GM12878 (cell line): ENCODE results near the gene ABL1. TPM values are rescaled to one million over a fixed set of nuclear protein-coding genes. Genes with fewer than 3 reads are reported as not detected.

Experiments
- ATAC-seq: fragments of 200-7000 bp; cut with Tn5 transposase; 3 replicates; pipeline ENCODE4 v1.9.1; 2020; ENCODE audit warnings: mild to moderate bottlenecking, moderate library complexity
- BruUV-seq: library from RNA; stranded (reverse); fragments of 400-500 nt; replicated peaks from 2 replicates; lab custom pipeline; 2021; lab: Mats Ljungman, UMichigan
- CTCF ChIA-PET: fragments of 300-600 bp; sonication (Branson Sonifier 250); formaldehyde crosslinking; extraction: SDS; loops from one replicate; lab custom pipeline; 2021; ENCODE audit warnings: inconsistent platforms; lab: Yijun Ruan, JAX
- POLR2A ChIA-PET: fragments of 350-600 bp; formaldehyde crosslinking; extraction: SDS; loops from one replicate; lab custom pipeline; 2021; ENCODE audit warnings: inconsistent platforms; lab: Charles Lee
- RAD21 ChIA-PET: fragments of 300-600 bp; sonication (Branson Sonifier 250); formaldehyde crosslinking; loops from one replicate; lab custom pipeline; 2023; ENCODE audit warnings: antibody characterized with exemption; ENCODE audit not compliant: unreplicated experiment; lab: Charles Lee
- SMC1A ChIA-PET: fragments of 300-600 bp; sonication (Branson Sonifier 250); formaldehyde crosslinking; loops from one replicate; lab custom pipeline; 2023; ENCODE audit not compliant: unreplicated experiment, uncharacterized antibody; lab: Charles Lee
- DNase-seq: peaks from one replicate; pipeline ENCODE4 v3.0.0-alpha.2; 2011; ENCODE audit warnings: low read depth, low spot score
- FAIRE-seq: peaks from 3 replicates; lab custom pipeline; 2011; peaks lifted over from hg19 to GRCh38; lab: Jason Lieb, UNC
- H2AFZ ChIP-seq: 2 replicates; pipeline ENCODE4 v1.6.0; 2011; ENCODE audit warnings: low read depth, low read length, control low read depth; ENCODE audit not compliant: control insufficient read depth
- H3K27ac ChIP-seq: 2 replicates; pipeline ENCODE4 v1.5.1; 2011; ENCODE audit warnings: control low read depth; ENCODE audit not compliant: control insufficient read depth, insufficient read depth
- H3K27me3 ChIP-seq, 2 experiments: replicated peaks in 1 of 2; 2 replicates each; pipeline versions ENCODE4 v1.6.0 to v1.6.1; 2011; ENCODE audit warnings: low read length in 1 of 2; ENCODE audit not compliant: control insufficient read depth in 2 of 2, insufficient read depth in 2 of 2
- H3K36me3 ChIP-seq, 2 experiments: 2 replicates each; pipeline ENCODE4 v1.5.1; 2011; ENCODE audit warnings: low read length in 1 of 2; ENCODE audit not compliant: control insufficient read depth in 2 of 2, insufficient read depth in 2 of 2
- H3K4me1 ChIP-seq: 2 replicates; pipeline ENCODE4 v1.6.1; 2011; ENCODE audit warnings: mild to moderate bottlenecking, low read length, moderate library complexity, mixed read lengths; ENCODE audit not compliant: control insufficient read depth, insufficient read depth
- H3K4me2 ChIP-seq: 2 replicates; pipeline ENCODE4 v1.6.0; 2011; ENCODE audit warnings: control low read depth; ENCODE audit not compliant: control insufficient read depth, insufficient read depth
- H3K4me3 ChIP-seq: fragments of 200-600 bp; sonication (generic); 2 replicates; pipeline ENCODE4 v1.5.1; 2016
- H3K79me2 ChIP-seq: 2 replicates; pipeline ENCODE4 v1.6.0; 2011; ENCODE audit warnings: low read length; ENCODE audit not compliant: control insufficient read depth, insufficient read depth
- H3K9ac ChIP-seq: 2 replicates; pipeline ENCODE4 v1.8.0; 2011; ENCODE audit warnings: low read length, control low read depth, mixed read lengths; ENCODE audit not compliant: control insufficient read depth, insufficient read depth
- H3K9me3 ChIP-seq: replicated peaks from 3 replicates; pipeline ENCODE4 v1.5.1; 2011; ENCODE audit warnings: mild to moderate bottlenecking, low read length; ENCODE audit not compliant: control insufficient read depth, insufficient read depth
- H4K20me1 ChIP-seq: 2 replicates; pipeline ENCODE4 v1.6.0; 2011; ENCODE audit not compliant: control insufficient read depth, insufficient read depth
- E4F1 ChIP-seq: fragments of 450-650 bp; IDR thresholded peaks from 2 replicates; pipeline ENCODE4 v1.6.1; 2018; ENCODE audit warnings: borderline replicate concordance, mild to moderate bottlenecking; ENCODE audit not compliant: partially characterized antibody
- IKZF2 ChIP-seq, 2 experiments: fragments of 450-650 bp; IDR thresholded peaks; 2 replicates each; pipeline ENCODE4 v1.6.1; 2017; ENCODE audit warnings: mild to moderate bottlenecking in 2 of 2, moderate library complexity in 2 of 2
- KLF5 ChIP-seq: fragments of 450-650 bp; IDR thresholded peaks from 2 replicates; pipeline ENCODE4 v1.6.1; 2014; ENCODE audit warnings: mild to moderate bottlenecking; ENCODE audit not compliant: partially characterized antibody
- MEF2B ChIP-seq: fragments of 450-650 bp; IDR thresholded peaks from 2 replicates; pipeline ENCODE4 v1.6.1; 2018; ENCODE audit warnings: mild to moderate bottlenecking, moderate library complexity; ENCODE audit not compliant: partially characterized antibody, poor library complexity, severe bottlenecking
- PML ChIP-seq: IDR thresholded peaks from 2 replicates; pipeline ENCODE4 v1.6.1; 2012; ENCODE audit warnings: low read length, inconsistent platforms
- SRF ChIP-seq, 2 experiments: IDR thresholded peaks; 2 replicates each; pipeline ENCODE4 v1.6.1; 2011; ENCODE audit warnings: low read depth in 2 of 2, low read length in 2 of 2, mild to moderate bottlenecking in 1 of 2, moderate library complexity in 1 of 2
- ZNF24 ChIP-seq: fragments of 450-650 bp; IDR thresholded peaks from 2 replicates; pipeline ENCODE4 v1.6.1; 2017; ENCODE audit warnings: antibody characterized with exemption, mild to moderate bottlenecking
- WGBS: methylation state at CpG from one replicate; pipeline ENCODE4 v1.1.6; 2016; ENCODE audit warnings: low lambda C conversion rate; ENCODE audit not compliant: insufficient replicate concordance, insufficient coverage; ENCODE audit errors: missing lambda C conversion rate; 5-methylcytosine and 5-hydroxymethylcytosine counted together
- in situ Hi-C: fragments of 300-500 bp; cut with MboI; formaldehyde crosslinking; loops from 9 replicates; pipeline ENCODE4 v1.14.3; 2018; ENCODE audit warnings: mixed read lengths
- intact Hi-C: fragments of 100-400 bp; cut with micrococcal nuclease; formaldehyde crosslinking; loops from one replicate; pipeline ENCODE4 v1.14.2; 2022; ENCODE audit not compliant: unreplicated experiment
- polyA plus RNA-seq, 11 experiments: library from polyadenylated mRNA; depleted of rRNA in 4 of 11; unstranded in 6 of 11; stranded (reverse) in 5 of 11; fragments of >200 nt; fragmentation: Nextera tagmentation in 4 of 11; fragmentation: Illumina TruSeq in 1 of 11; extraction: Ambion mirVana in 4 of 11; extraction: Trizol in 1 of 11; gene quantifications; 1 replicate in 1 of 11; 2 replicates in 10 of 11; pipeline versions ENCODE4 v1.2.1 to v1.2.3, GENCODE V29; 2011 to 2016; ENCODE audit warnings: inconsistent platforms in 2 of 11, missing spikeins in 2 of 11, low read depth in 1 of 11
- total RNA-seq, 4 experiments: library from RNA; depleted of rRNA in 3 of 4; stranded (reverse); fragments of >200 nt in 3 of 4; fragmentation: Illumina TruSeq in 1 of 4; extraction: Trizol in 1 of 4; gene quantifications; 2 replicates each; pipeline versions ENCODE4 v1.2.1 to v1.2.3, GENCODE V29; 2013 to 2021
- TF ChIP-seq, protein P1 (sequence below): fragments of 450-650 bp; formaldehyde crosslinking; IDR thresholded peaks from 2 replicates; pipeline ENCODE4 v1.4.0; 2020; ENCODE audit warnings: mild to moderate bottlenecking, moderate library complexity

Gene ABL1
- total and polyA plus RNA-seq, 10 of the 15 experiments (the other 5 are each of a cell fraction or from before 2014, with no cell fraction given) = 0.79 to 51.5 (median 16.3) TPM

GRCh38 chr9:130884111-130884531 lies 49.1 kb downstream of the ABL1 start:
- intact Hi-C loops (no loop called here), in situ Hi-C loops (no loop called here)
- H2AFZ ChIP-seq = no peak overlapping the region
- POLR2A ChIA-PET = no interaction called here
- no peak overlapping the region for H3K9ac ChIP-seq
- H3K27ac ChIP-seq = no peak overlapping the region
- no peaks in the 10 kb centered on the region for H3K4me1 ChIP-seq
- SMC1A ChIA-PET = no interaction called here
- no TSS peak for BruUV-seq
- no peaks in the 10 kb centered on the region for H3K27me3 ChIP-seq
- no peak for ATAC-seq
- RAD21 ChIA-PET = no interaction called here
- no peak for FAIRE-seq
- WGBS = 96% methylated on average over 19 of the region's 25 CpGs
- no peaks in the 10 kb centered on the region for H3K79me2 ChIP-seq
- H4K20me1 ChIP-seq = no peaks in the 10 kb centered on the region
- peaks cover 29 to 40% of the 10 kb centered on the region in 2 experiments for H3K36me3 ChIP-seq
- TF ChIP-seq SRF (IDR thresholded peaks at IDR 0.05; ENCODE audit: low read depth in 2 of 2, low read length in 2 of 2) (peak in 1 of 2 experiments; percentile 29; a peak in 1 of 4 replicates), IKZF2 (IDR thresholded peaks at IDR 0.05) (no peak)
- no peak overlapping the region for H3K4me2 ChIP-seq
- H3K9me3 ChIP-seq = no peaks in the 10 kb centered on the region
- H3K4me3 ChIP-seq = no peak overlapping the region
- no peak for DNase-seq
- CTCF ChIA-PET = no interaction called here

DNA sequence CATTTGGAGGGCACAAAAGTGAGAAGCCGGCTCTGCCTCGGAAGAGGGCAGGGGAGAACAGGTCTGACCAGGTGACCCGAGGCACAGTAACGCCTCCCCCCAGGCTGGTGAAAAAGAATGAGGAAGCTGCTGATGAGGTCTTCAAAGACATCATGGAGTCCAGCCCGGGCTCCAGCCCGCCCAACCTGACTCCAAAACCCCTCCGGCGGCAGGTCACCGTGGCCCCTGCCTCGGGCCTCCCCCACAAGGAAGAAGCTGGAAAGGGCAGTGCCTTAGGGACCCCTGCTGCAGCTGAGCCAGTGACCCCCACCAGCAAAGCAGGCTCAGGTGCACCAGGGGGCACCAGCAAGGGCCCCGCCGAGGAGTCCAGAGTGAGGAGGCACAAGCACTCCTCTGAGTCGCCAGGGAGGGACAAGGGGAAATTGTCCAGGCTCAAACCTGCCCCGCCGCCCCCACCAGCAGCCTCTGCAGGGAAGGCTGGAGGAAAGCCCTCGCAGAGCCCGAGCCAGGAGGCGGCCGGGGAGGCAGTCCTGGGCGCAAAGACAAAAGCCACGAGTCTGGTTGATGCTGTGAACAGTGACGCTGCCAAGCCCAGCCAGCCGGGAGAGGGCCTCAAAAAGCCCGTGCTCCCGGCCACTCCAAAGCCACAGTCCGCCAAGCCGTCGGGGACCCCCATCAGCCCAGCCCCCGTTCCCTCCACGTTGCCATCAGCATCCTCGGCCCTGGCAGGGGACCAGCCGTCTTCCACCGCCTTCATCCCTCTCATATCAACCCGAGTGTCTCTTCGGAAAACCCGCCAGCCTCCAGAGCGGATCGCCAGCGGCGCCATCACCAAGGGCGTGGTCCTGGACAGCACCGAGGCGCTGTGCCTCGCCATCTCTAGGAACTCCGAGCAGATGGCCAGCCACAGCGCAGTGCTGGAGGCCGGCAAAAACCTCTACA lies 49.8 kb downstream of the ABL1 start:
- TF ChIP-seq SRF (IDR thresholded peaks at IDR 0.05; ENCODE audit: low read depth in 2 of 2, low read length in 2 of 2) = no peak
- no peak for TF ChIP-seq KLF5
- TF ChIP-seq, protein P1, sequence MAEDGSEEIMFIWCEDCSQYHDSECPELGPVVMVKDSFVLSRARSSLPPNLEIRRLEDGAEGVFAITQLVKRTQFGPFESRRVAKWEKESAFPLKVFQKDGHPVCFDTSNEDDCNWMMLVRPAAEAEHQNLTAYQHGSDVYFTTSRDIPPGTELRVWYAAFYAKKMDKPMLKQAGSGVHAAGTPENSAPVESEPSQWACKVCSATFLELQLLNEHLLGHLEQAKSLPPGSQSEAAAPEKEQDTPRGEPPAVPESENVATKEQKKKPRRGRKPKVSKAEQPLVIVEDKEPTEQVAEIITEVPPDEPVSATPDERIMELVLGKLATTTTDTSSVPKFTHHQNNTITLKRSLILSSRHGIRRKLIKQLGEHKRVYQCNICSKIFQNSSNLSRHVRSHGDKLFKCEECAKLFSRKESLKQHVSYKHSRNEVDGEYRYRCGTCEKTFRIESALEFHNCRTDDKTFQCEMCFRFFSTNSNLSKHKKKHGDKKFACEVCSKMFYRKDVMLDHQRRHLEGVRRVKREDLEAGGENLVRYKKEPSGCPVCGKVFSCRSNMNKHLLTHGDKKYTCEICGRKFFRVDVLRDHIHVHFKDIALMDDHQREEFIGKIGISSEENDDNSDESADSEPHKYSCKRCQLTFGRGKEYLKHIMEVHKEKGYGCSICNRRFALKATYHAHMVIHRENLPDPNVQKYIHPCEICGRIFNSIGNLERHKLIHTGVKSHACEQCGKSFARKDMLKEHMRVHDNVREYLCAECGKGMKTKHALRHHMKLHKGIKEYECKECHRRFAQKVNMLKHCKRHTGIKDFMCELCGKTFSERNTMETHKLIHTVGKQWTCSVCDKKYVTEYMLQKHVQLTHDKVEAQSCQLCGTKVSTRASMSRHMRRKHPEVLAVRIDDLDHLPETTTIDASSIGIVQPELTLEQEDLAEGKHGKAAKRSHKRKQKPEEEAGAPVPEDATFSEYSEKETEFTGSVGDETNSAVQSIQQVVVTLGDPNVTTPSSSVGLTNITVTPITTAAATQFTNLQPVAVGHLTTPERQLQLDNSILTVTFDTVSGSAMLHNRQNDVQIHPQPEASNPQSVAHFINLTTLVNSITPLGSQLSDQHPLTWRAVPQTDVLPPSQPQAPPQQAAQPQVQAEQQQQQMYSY = no peak
- TF ChIP-seq PML = no peak
- TF ChIP-seq E4F1 = no peak
- no peak for TF ChIP-seq ZNF24
- TF ChIP-seq MEF2B = no peak
- TF ChIP-seq, all 136 proteins: peak for 0
- DNase-seq (no peak), FAIRE-seq (no peak), ATAC-seq (no peak)
- Histone ChIP-seq H3K4me3 (no peak overlapping the region), H4K20me1 (no peaks in the 10 kb centered on the region), H2AFZ (no peak overlapping the region), H3K27me3 (no peaks in the 10 kb centered on the region), H3K36me3 (peaks cover 23 to 39% of the 10 kb centered on the region in 2 experiments), H3K4me2 (no peak overlapping the region), H3K27ac (no peak overlapping the region), H3K79me2 (no peaks in the 10 kb centered on the region), H3K9ac (no peak overlapping the region), H3K4me1 (no peaks in the 10 kb centered on the region), H3K9me3 (no peaks in the 10 kb centered on the region)
- RAD21 ChIA-PET = no interaction called here
- in situ Hi-C loops = no loop called here
- POLR2A ChIA-PET = no interaction called here
- no TSS peak for BruUV-seq
- 95% methylated on average over 46 of the region's 47 CpGs for WGBS
- intact Hi-C loops = no loop called here
- CTCF ChIA-PET = no interaction called here
- SMC1A ChIA-PET = no interaction called here
